HCT116 (cell line): ENCODE data around the gene ANTXRL.

Experiments used
- CEBPB ChIP-seq: IDR thresholded peaks from 2 replicates; pipeline ENCODE4 v1.6.1; 2012; ENCODE audit warnings: low read depth
- CTCF ChIP-seq, 3 experiments: fragments of 200-600 bp in 1 of 3; sonication (generic) in 1 of 3; IDR thresholded peaks in 2 of 3; conservative IDR thresholded peaks in 1 of 3; 2 replicates each; pipeline ENCODE4 v1.5.1; 2012 to 2017; ENCODE audit warnings: low read depth in 2 of 3, low read length in 2 of 3, antibody characterized with exemption in 1 of 3, borderline replicate concordance in 1 of 3, control low read depth in 1 of 3, mild to moderate bottlenecking in 1 of 3, mixed read lengths in 1 of 3, mixed run types in 1 of 3, moderate library complexity in 1 of 3; ENCODE audit not compliant: insufficient read depth in 1 of 3
- ELF1 ChIP-seq: IDR thresholded peaks from 2 replicates; pipeline ENCODE4 v1.6.1; 2012; ENCODE audit warnings: low read depth, borderline replicate concordance
- EZH2 ChIP-seq: fragments of 200-600 bp; sonication (generic); IDR thresholded peaks from 2 replicates; pipeline ENCODE4 v1.6.1; 2017; ENCODE audit warnings: antibody characterized with exemption, mixed run types
- JUND ChIP-seq: IDR thresholded peaks from 2 replicates; pipeline ENCODE4 v1.6.1; 2012
- MAX ChIP-seq: IDR thresholded peaks from 2 replicates; pipeline ENCODE4 v1.6.1; 2012
- POLR2A ChIP-seq: IDR thresholded peaks from 2 replicates; pipeline ENCODE4 v1.7.0; 2011; ENCODE audit warnings: borderline replicate concordance; ENCODE audit not compliant: insufficient read depth, insufficient read length; ENCODE audit errors: extremely low read depth
- POLR2AphosphoS5 ChIP-seq: IDR thresholded peaks from 2 replicates; pipeline ENCODE4 v1.6.1; 2011; ENCODE audit warnings: mild to moderate bottlenecking, low read depth, low read length, moderate library complexity
- REST ChIP-seq: IDR thresholded peaks from 2 replicates; pipeline ENCODE4 v1.6.1; 2012; ENCODE audit warnings: low read depth
- SP1 ChIP-seq: IDR thresholded peaks from 2 replicates; pipeline ENCODE4 v1.6.1; 2012; ENCODE audit warnings: low read depth
- SRF ChIP-seq: IDR thresholded peaks from 2 replicates; pipeline ENCODE4 v1.6.1; 2012; ENCODE audit warnings: low read depth
- TCF7L2 ChIP-seq: IDR thresholded peaks from 2 replicates; pipeline ENCODE4 v1.7.0; 2011; ENCODE audit warnings: borderline replicate concordance, inconsistent platforms; ENCODE audit not compliant: insufficient read depth, insufficient read length; ENCODE audit errors: extremely low read depth
- YY1 ChIP-seq: IDR thresholded peaks from 2 replicates; pipeline ENCODE4 v1.6.1; 2011; ENCODE audit warnings: low read length, low read depth, moderate library complexity, mild to moderate bottlenecking; ENCODE audit not compliant: insufficient replicate concordance; ENCODE audit errors: extremely low read depth
- ZNF274 ChIP-seq: fragments of 200-500 bp; sonication (Bioruptor generic); IDR thresholded peaks from 2 replicates; pipeline ENCODE4 v1.6.1; 2014; ENCODE audit warnings: mild to moderate bottlenecking, low read depth, low read length, inconsistent platforms

- TF ChIP-seq CTCF (IDR thresholded peaks at IDR 0.05 in 2 of 3, conservative IDR thresholded peaks at IDR 0.05 in 1 of 3; ENCODE audit: borderline replicate concordance in 1 of 3, insufficient read depth in 1 of 3, low read depth in 2 of 3, low read length in 2 of 3) (no peak), POLR2A (no peak), ZNF274 (no peak), MAX (no peak), SP1 (no peak), JUND (no peak), EZH2 (no peak), CEBPB (no peak), TCF7L2 (no peak), YY1 (no peak), POLR2AphosphoS5 (no peak), SRF (no peak), ELF1 (no peak), REST (no peak)
Measured at GRCh38 chr10:46239247-46239646, 47.5 kb upstream of the ANTXRL start.
